T-helper 17 cell (primary cell): ENCODE data around the gene HDAC4. TPM values are rescaled to one million over a fixed set of nuclear protein-coding genes. Genes with fewer than 3 reads are reported as not detected.

Experiments
- ATAC-seq: fragments of 150-1000 bp; cut with Tn5 transposase; 2 replicates; pipeline ENCODE4 v1.10.0; 2021; ENCODE audit warnings: mild to moderate bottlenecking, moderate library complexity
- DNase-seq, 3 donors: peaks; one replicate each; pipeline versions ENCODE4 v3.0.0 to v3.0.0-alpha.2; 2020 to 2021
- H3K9me3 ChIP-seq: one replicate; pipeline ENCODE4 v1.7.0; 2013; ENCODE audit warnings: low read length, mild to moderate bottlenecking; ENCODE audit not compliant: control insufficient read depth, poor library complexity, severe bottlenecking
- H3K27ac Mint-ChIP-seq: one replicate; pipeline ENCODE4 v1.8.0; 2022; ENCODE audit warnings: mild to moderate bottlenecking, moderate library complexity, mixed read lengths
- H3K27me3 Mint-ChIP-seq: one replicate; pipeline ENCODE4 v1.8.0; 2022; ENCODE audit warnings: mixed read lengths
- H3K36me3 Mint-ChIP-seq: one replicate; pipeline ENCODE4 v1.8.0; 2022; ENCODE audit warnings: low read depth, mixed read lengths
- H3K4me1 Mint-ChIP-seq: one replicate; pipeline ENCODE4 v1.8.0; 2022; ENCODE audit warnings: mild to moderate bottlenecking, mixed read lengths
- H3K4me3 Mint-ChIP-seq: one replicate; pipeline ENCODE4 v1.8.0; 2022; ENCODE audit warnings: mild to moderate bottlenecking, moderate library complexity, mixed read lengths
- total RNA-seq, 4 donors: library from RNA in 2 of 4; stranded (reverse) in 2 of 4; gene quantifications; one replicate each; pipeline ENCODE4 v1.2.3 and lab custom pipeline; 2022 to 2026

HDAC4 gene
- total RNA-seq, 2 donors from 2014 or later = 78.9 to 79.0 TPM

- ATAC-seq = no peak
- H3K9me3 ChIP-seq = no peaks in the 10 kb centered on the region
- H3K36me3 Mint-ChIP-seq = peaks cover 3% of the 10 kb centered on the region
- H3K27ac Mint-ChIP-seq = no peak overlapping the region
- no peak overlapping the region for H3K4me3 Mint-ChIP-seq
- peaks cover 50% of the 10 kb centered on the region for H3K27me3 Mint-ChIP-seq
- no peak for DNase-seq
- H3K4me1 Mint-ChIP-seq = no peaks in the 10 kb centered on the region
These were observed 387.7 kb downstream of the HDAC4 start for GRCh38 chr2:239012936-239013677.

- no peak for ATAC-seq
- DNase-seq = no peak
- H3K4me1 Mint-ChIP-seq = no peaks in the 10 kb centered on the region
These were observed 388.6 kb downstream of the HDAC4 start for GRCh38 chr2:239012228-239012627.

GRCh38 chr2:239009589-239009961 lies 391.2 kb downstream of the HDAC4 start:
- no peaks in the 10 kb centered on the region for H3K4me1 Mint-ChIP-seq

More at GRCh38 chr2:239012228-239012627, 388.6 kb downstream of the HDAC4 start:
- Mint-ChIP-seq H3K36me3 (peaks cover 3% of the 10 kb centered on the region), H3K4me3 (no peak overlapping the region), H3K27me3 (peaks cover 55% of the 10 kb centered on the region), H3K27ac (no peak overlapping the region)
- H3K9me3 ChIP-seq = no peaks in the 10 kb centered on the region

GRCh38 chr2:239008677-239009588 lies 391.9 kb downstream of the HDAC4 start:
- Mint-ChIP-seq H3K4me3 (no peak overlapping the region), H3K27me3 (peaks cover 79% of the 10 kb centered on the region), H3K36me3 (peaks cover 3% of the 10 kb centered on the region), H3K4me1 (no peaks in the 10 kb centered on the region), H3K27ac (no peak overlapping the region)
- DNase-seq = no peak
- no peak for ATAC-seq
- no peaks in the 10 kb centered on the region for H3K9me3 ChIP-seq

More at GRCh38 chr2:239009589-239009961, 391.2 kb downstream of the HDAC4 start:
- H3K27ac Mint-ChIP-seq = no peak overlapping the region
- ATAC-seq (no peak), DNase-seq (no peak)
- no peaks in the 10 kb centered on the region for H3K9me3 ChIP-seq
- peaks cover 74% of the 10 kb centered on the region for H3K27me3 Mint-ChIP-seq
- H3K36me3 Mint-ChIP-seq = peaks cover 3% of the 10 kb centered on the region
- H3K4me3 Mint-ChIP-seq = no peak overlapping the region

- no peak overlapping the region for H3K4me3 Mint-ChIP-seq
- no peak for ATAC-seq
- peaks cover 3% of the 10 kb centered on the region for H3K36me3 Mint-ChIP-seq
- H3K4me1 Mint-ChIP-seq = no peaks in the 10 kb centered on the region
- H3K27ac Mint-ChIP-seq = no peak overlapping the region
- DNase-seq = no peak
- no peaks in the 10 kb centered on the region for H3K9me3 ChIP-seq
- H3K27me3 Mint-ChIP-seq = peaks cover 77% of the 10 kb centered on the region
These were observed 392.8 kb downstream of the HDAC4 start for GRCh38 chr2:239008004-239008403.

- H3K27me3 Mint-ChIP-seq = peaks cover 71% of the 10 kb centered on the region
- no peak for ATAC-seq
- H3K36me3 Mint-ChIP-seq = no peaks in the 10 kb centered on the region
- no peaks in the 10 kb centered on the region for H3K4me1 Mint-ChIP-seq
- DNase-seq = no peak
- no peak overlapping the region for H3K27ac Mint-ChIP-seq
- no peaks in the 10 kb centered on the region for H3K9me3 ChIP-seq
- no peak overlapping the region for H3K4me3 Mint-ChIP-seq
These were observed 394.1 kb downstream of the HDAC4 start for GRCh38 chr2:239006622-239007285.

- peaks cover 61% of the 10 kb centered on the region for H3K27me3 Mint-ChIP-seq
These were observed 395.2 kb downstream of the HDAC4 start for GRCh38 chr2:239005586-239005985.

GRCh38 chr2:239004274-239005015 lies 396.4 kb downstream of the HDAC4 start:
- peaks cover 57% of the 10 kb centered on the region for H3K27me3 Mint-ChIP-seq
- no peak overlapping the region for H3K27ac Mint-ChIP-seq
- no peak for DNase-seq
- H3K4me1 Mint-ChIP-seq = no peaks in the 10 kb centered on the region
- H3K9me3 ChIP-seq = no peaks in the 10 kb centered on the region
- no peaks in the 10 kb centered on the region for H3K36me3 Mint-ChIP-seq
- ATAC-seq = no peak
- no peak overlapping the region for H3K4me3 Mint-ChIP-seq

More at GRCh38 chr2:239005586-239005985, 395.2 kb downstream of the HDAC4 start:
- ATAC-seq (no peak), DNase-seq (no peak)
- Mint-ChIP-seq H3K4me1 (no peaks in the 10 kb centered on the region), H3K4me3 (no peak overlapping the region), H3K27ac (no peak overlapping the region), H3K36me3 (no peaks in the 10 kb centered on the region)
- no peaks in the 10 kb centered on the region for H3K9me3 ChIP-seq

GRCh38 chr2:239003624-239004273 lies 397.1 kb downstream of the HDAC4 start:
- Mint-ChIP-seq H3K4me3 (no peak overlapping the region), H3K36me3 (no peaks in the 10 kb centered on the region), H3K27ac (no peak overlapping the region), H3K4me1 (no peaks in the 10 kb centered on the region), H3K27me3 (peaks cover 50% of the 10 kb centered on the region)
- DNase-seq = no peak
- no peak for ATAC-seq
- no peaks in the 10 kb centered on the region for H3K9me3 ChIP-seq

- no peak for ATAC-seq
- Mint-ChIP-seq H3K27me3 (peaks cover 44% of the 10 kb centered on the region), H3K36me3 (peaks cover 2% of the 10 kb centered on the region), H3K27ac (no peak overlapping the region), H3K4me3 (no peak overlapping the region), H3K4me1 (no peaks in the 10 kb centered on the region)
- no peak for DNase-seq
- no peaks in the 10 kb centered on the region for H3K9me3 ChIP-seq
These were observed 397.7 kb downstream of the HDAC4 start for GRCh38 chr2:239002954-239003623.

GRCh38 chr2:239002591-239002953 lies 398.2 kb downstream of the HDAC4 start:
- peaks cover 2% of the 10 kb centered on the region for H3K36me3 Mint-ChIP-seq
- H3K4me1 Mint-ChIP-seq = no peaks in the 10 kb centered on the region
- H3K4me3 Mint-ChIP-seq = no peak overlapping the region
- ATAC-seq (no peak), DNase-seq (no peak)
- H3K27me3 Mint-ChIP-seq = peaks cover 43% of the 10 kb centered on the region
- no peak overlapping the region for H3K27ac Mint-ChIP-seq
- H3K9me3 ChIP-seq = no peaks in the 10 kb centered on the region

- H3K4me1 Mint-ChIP-seq = no peaks in the 10 kb centered on the region
- no peaks in the 10 kb centered on the region for H3K9me3 ChIP-seq
- no peak for ATAC-seq
- H3K27ac Mint-ChIP-seq = no peak overlapping the region
- no peak for DNase-seq
- peaks cover 40% of the 10 kb centered on the region for H3K27me3 Mint-ChIP-seq
- peaks cover 2% of the 10 kb centered on the region for H3K36me3 Mint-ChIP-seq
- H3K4me3 Mint-ChIP-seq = no peak overlapping the region
These were observed 399.0 kb downstream of the HDAC4 start for GRCh38 chr2:239001794-239002193.
